ENCODE results near the gene TMEM212. TPM values are rescaled to one million over a fixed set of nuclear protein-coding genes. Genes with fewer than 3 reads are reported as not detected.

TMEM212 gene
- total and polyA plus RNA-seq, 4 donors = 1.5 to 16.5 (median 8.1) TPM

DNA sequence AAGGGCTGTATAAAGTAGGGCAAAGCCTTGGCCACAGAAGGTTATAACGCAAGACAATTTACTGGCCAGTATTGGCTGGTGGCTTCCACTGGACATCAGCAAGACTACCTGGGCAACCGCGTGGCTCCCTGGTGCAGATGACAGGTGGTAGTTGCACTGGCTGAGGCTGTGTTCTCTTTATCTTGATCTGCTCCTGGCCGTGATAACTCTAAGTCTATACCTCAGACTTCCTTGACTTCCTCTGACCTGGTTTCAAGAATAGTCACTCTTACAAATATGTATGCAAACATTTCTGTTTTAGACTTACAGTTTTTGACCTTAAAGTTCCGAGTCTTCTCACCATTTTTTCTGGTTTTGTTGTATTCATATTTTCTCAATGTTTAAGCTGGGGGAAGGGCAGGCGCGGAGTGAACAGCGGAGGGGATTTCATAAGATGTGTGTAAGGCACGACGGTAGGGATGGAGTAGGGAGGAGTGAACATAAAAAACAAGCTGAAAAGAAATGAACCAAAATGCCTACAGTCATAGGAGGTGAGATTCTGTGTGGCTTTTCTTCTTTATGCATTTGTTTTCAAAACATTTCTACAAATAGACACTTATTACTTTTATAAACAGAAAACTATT, 15.2 kb upstream of the TMEM212 start:
- 44 to 73% methylated on average over 10 of the region's 10 CpGs for WGBS, 2 donors

DNA sequence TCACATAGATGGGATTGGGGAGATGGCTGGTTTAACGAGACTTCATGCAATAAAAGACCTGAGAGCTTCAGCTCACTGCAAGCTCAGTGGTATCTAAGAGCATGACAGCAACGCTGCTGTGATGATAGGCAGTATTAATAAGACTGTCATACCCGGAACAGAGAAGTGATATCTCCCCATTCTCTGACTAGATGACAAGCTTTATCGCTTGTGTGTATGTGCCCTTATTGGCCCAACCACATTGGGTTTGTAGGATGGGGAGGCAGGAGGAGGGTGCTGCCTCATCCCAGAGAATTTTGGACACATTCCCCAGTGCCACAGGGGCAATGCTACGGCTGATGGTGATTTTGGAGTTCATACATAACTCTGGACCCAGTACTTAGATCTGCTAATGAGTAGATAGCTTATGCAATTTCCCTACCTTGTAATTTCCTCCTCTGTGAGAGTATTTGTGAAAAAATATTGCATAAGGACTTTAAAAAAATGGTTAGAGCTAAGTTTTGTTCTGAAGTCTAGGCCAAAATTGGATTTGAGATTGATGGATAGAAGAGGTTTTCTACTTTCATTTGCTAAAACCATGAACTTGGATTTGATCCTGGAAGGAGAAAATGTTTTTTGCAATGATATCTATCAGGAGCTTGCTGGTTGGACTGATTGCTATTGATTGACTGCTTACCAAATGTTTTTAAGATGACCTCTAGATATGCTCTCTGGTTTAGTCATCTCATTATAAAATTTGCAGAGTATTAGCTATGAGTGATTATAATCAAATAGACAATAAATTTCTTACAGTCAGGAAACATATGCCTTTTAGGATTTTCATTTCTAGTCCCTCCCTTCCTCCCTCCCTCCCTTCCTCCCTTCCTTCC, 14.0 kb upstream of the TMEM212 start:
- Histone ChIP-seq H3K9ac (ENCODE audit: insufficient read depth in 1 of 2, low read length in 2 of 2) (no peak overlapping the region), H3K4me1 (ENCODE audit: control insufficient read depth in 5 of 5, insufficient read depth in 5 of 5, low read length in 5 of 5) (peaks cover 1 to 33% (median 8%) of the 10 kb centered on the region in 5 donors), H3K9me3 (ENCODE audit: control insufficient read depth in 4 of 4, insufficient read depth in 3 of 4, low read length in 3 of 4) (no peaks in the 10 kb centered on the region), H3K4me3 (no peak overlapping the region), H3K36me3 (ENCODE audit: control insufficient read depth in 4 of 4, insufficient read depth in 4 of 4, low read length in 4 of 4) (no peaks in the 10 kb centered on the region), H3K27ac (ENCODE audit: low read depth in 1 of 2, low read length in 1 of 2) (peak overlapping the region in 1 of 2 donors; percentile 67), H3K27me3 (ENCODE audit: control insufficient read depth in 3 of 3, insufficient read depth in 3 of 3, low read length in 2 of 3) (no peaks in the 10 kb centered on the region)
- TF ChIP-seq, protein P1, sequence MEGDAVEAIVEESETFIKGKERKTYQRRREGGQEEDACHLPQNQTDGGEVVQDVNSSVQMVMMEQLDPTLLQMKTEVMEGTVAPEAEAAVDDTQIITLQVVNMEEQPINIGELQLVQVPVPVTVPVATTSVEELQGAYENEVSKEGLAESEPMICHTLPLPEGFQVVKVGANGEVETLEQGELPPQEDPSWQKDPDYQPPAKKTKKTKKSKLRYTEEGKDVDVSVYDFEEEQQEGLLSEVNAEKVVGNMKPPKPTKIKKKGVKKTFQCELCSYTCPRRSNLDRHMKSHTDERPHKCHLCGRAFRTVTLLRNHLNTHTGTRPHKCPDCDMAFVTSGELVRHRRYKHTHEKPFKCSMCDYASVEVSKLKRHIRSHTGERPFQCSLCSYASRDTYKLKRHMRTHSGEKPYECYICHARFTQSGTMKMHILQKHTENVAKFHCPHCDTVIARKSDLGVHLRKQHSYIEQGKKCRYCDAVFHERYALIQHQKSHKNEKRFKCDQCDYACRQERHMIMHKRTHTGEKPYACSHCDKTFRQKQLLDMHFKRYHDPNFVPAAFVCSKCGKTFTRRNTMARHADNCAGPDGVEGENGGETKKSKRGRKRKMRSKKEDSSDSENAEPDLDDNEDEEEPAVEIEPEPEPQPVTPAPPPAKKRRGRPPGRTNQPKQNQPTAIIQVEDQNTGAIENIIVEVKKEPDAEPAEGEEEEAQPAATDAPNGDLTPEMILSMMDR (IDR thresholded peaks at IDR 0.05; ENCODE audit: control extremely low read depth, extremely low read depth) = no peak
- 30 to 62% methylated on average over 5 of the region's 5 CpGs for WGBS, 2 donors
- no peak for ATAC-seq (ENCODE audit: insufficient read depth, low FRiP score)
- DNase-seq = no peak

More for the DNA sequence above, 15.2 kb upstream of the TMEM212 start:
- DNase-seq (no peak), ATAC-seq (ENCODE audit: insufficient read depth, low FRiP score) (no peak)
- H3K4me1 ChIP-seq (ENCODE audit: control insufficient read depth in 5 of 5, insufficient read depth in 5 of 5, low read length in 5 of 5) = peaks cover 0 to 28% (median 8%) of the 10 kb centered on the region in 5 donors
- no peak overlapping the region for H3K9ac ChIP-seq (ENCODE audit: insufficient read depth in 1 of 2, low read length in 2 of 2)
- H3K36me3 ChIP-seq (ENCODE audit: control insufficient read depth in 4 of 4, insufficient read depth in 4 of 4, low read length in 4 of 4) = no peaks in the 10 kb centered on the region
- no peak overlapping the region for H3K4me3 ChIP-seq
- TF ChIP-seq, protein P1 (IDR thresholded peaks at IDR 0.05; ENCODE audit: control extremely low read depth, extremely low read depth) = no peak
- no peaks in the 10 kb centered on the region for H3K9me3 ChIP-seq (ENCODE audit: control insufficient read depth in 4 of 4, insufficient read depth in 3 of 4, low read length in 3 of 4)
- no peak overlapping the region for H3K27ac ChIP-seq (ENCODE audit: low read depth in 1 of 2, low read length in 1 of 2)
- no peaks in the 10 kb centered on the region for H3K27me3 ChIP-seq (ENCODE audit: control insufficient read depth in 3 of 3, insufficient read depth in 3 of 3, low read length in 2 of 3)

DNA sequence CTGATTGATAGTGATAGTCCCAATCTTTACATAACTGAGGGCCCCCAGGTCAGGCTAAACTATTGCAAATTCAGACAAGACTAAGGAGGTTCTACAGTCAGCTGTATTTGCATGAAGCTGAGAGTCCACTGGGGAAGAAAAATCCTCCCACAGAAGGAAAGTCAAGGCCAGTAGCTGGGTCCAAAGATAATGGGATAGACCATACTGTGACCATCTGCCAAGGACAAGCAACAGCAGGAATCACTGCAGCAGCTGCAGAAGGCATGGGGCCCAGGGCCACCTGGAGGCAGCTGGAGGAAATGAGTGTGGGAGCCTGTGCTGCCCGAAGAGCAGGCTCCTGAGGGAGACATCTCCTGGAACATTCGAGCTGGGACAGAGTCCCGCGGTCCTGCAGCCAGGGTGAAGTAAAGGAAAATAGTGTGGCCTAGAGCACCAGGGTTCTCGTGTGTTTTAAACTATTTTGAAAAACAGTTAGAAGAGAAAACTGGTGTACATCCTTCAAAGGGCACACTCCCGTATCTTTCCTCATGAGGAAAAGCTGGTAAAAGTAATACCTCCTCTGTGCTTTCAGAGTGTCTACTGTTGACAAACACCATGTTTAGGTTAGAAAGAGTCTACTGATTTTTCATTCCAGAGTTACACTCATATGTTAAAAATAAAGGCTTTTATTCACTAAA, 13.2 kb upstream of the TMEM212 start:
- TF ChIP-seq, protein P1 (IDR thresholded peaks at IDR 0.05; ENCODE audit: control extremely low read depth, extremely low read depth) = peak; percentile 25
- no peaks in the 10 kb centered on the region for H3K9me3 ChIP-seq (ENCODE audit: control insufficient read depth in 4 of 4, insufficient read depth in 3 of 4, low read length in 3 of 4)
- peak overlapping the region in 1 of 2 donors; percentile 63 for H3K27ac ChIP-seq (ENCODE audit: low read depth in 1 of 2, low read length in 1 of 2)
- H3K36me3 ChIP-seq (ENCODE audit: control insufficient read depth in 4 of 4, insufficient read depth in 4 of 4, low read length in 4 of 4) = no peaks in the 10 kb centered on the region
- H3K4me1 ChIP-seq (ENCODE audit: control insufficient read depth in 5 of 5, insufficient read depth in 5 of 5, low read length in 5 of 5) = peaks cover 5 to 40% (median 11%) of the 10 kb centered on the region in 5 donors
- H3K27me3 ChIP-seq (ENCODE audit: control insufficient read depth in 3 of 3, insufficient read depth in 3 of 3, low read length in 2 of 3) = no peaks in the 10 kb centered on the region
- 23 to 33% methylated on average over 6 of the region's 6 CpGs for WGBS, 2 donors
- no peak overlapping the region for H3K4me3 ChIP-seq
- no peak overlapping the region for H3K9ac ChIP-seq (ENCODE audit: insufficient read depth in 1 of 2, low read length in 2 of 2)
- ATAC-seq (ENCODE audit: insufficient read depth, low FRiP score) = peak; percentile 50
- DNase-seq = peak; percentile 76 to 82 (median 81)
